ENCODE results near the gene ASIC2.

- TF ChIP-seq CTCF (IDR thresholded peaks at IDR 0.05; ENCODE audit: low read depth, low read length, poor library complexity, severe bottlenecking) (no peak), EZH2phosphoT487 (IDR thresholded peaks at IDR 0.05; ENCODE audit: borderline replicate concordance, low read length) (no peak)
These were observed 237.3 kb downstream of the ASIC2 start for GRCh38 chr17:33055746-33056145.
